ENCODE results near the gene PRM1. TPM values are rescaled to one million over a fixed set of nuclear protein-coding genes. Genes with fewer than 3 reads are reported as not detected.

Gene PRM1
- total and polyA plus RNA-seq, 2 of the 13 experiments (the other 11 are each of a cell fraction or from before 2014, with no cell fraction given), result not detected

- TF ChIP-seq GTF2F1 (IDR thresholded peaks at IDR 0.05; ENCODE audit: low read length) (no peak), ZNF546 (CRISPR knock-in tag; conservative IDR thresholded peaks at IDR 0.05) (no peak; the same call in 1 of the 2 replicates), KLF16 (CRISPR knock-in tag; IDR thresholded peaks at IDR 0.05) (peak in 1 of 2 experiments; percentile 66; a peak in 2 of 4 replicates), PAF1 (CRISPR knock-in tag; IDR thresholded peaks at IDR 0.05) (no peak), ONECUT2 (CRISPR knock-in tag; IDR thresholded peaks at IDR 0.05) (no peak), ARNT (IDR thresholded peaks at IDR 0.05) (no peak), HBP1 (CRISPR knock-in tag; IDR thresholded peaks at IDR 0.05; ENCODE audit: low read depth) (no peak), ELF1 (CRISPR knock-in tag; IDR thresholded peaks at IDR 0.05) (no peak), ZNF749 (CRISPR knock-in tag; IDR thresholded peaks at IDR 0.05; ENCODE audit: borderline replicate concordance) (no peak), ZNF350 (CRISPR knock-in tag; IDR thresholded peaks at IDR 0.05; ENCODE audit: borderline replicate concordance, low read depth) (peak; percentile 37; the same call in 1 of the 2 replicates), ZNF646 (CRISPR knock-in tag; IDR thresholded peaks at IDR 0.05) (no peak), PHB2 (IDR thresholded peaks at IDR 0.05; ENCODE audit: partially characterized antibody) (no peak), SIN3B (IDR thresholded peaks at IDR 0.05; ENCODE audit: low read length) (no peak), ZNF264 (CRISPR knock-in tag; IDR thresholded peaks at IDR 0.05) (no peak), ZNF768 (CRISPR knock-in tag; IDR thresholded peaks at IDR 0.05) (no peak), ZNF235 (CRISPR knock-in tag; IDR thresholded peaks at IDR 0.05; ENCODE audit: borderline replicate concordance) (no peak), ISL2 (CRISPR knock-in tag; IDR thresholded peaks at IDR 0.05) (peak; percentile 58), MEIS1 (CRISPR knock-in tag; IDR thresholded peaks at IDR 0.05; ENCODE audit: borderline replicate concordance) (no peak), PHF21A (CRISPR knock-in tag; IDR thresholded peaks at IDR 0.05) (no peak), XBP1 (CRISPR knock-in tag; IDR thresholded peaks at IDR 0.05) (no peak), RFX1 (IDR thresholded peaks at IDR 0.05) (no peak), MYPOP (CRISPR knock-in tag; IDR thresholded peaks at IDR 0.05) (0 out of 2 replicates have a peak, but pooled peaks have one; percentile 61), MIER3 (CRISPR knock-in tag; IDR thresholded peaks at IDR 0.05; ENCODE audit: borderline replicate concordance) (no peak; the same call in 1 of the 2 replicates), TBP (CRISPR knock-in tag; IDR thresholded peaks at IDR 0.05) (no peak)
Measured at GRCh38 chr16:11273721-11274324, 7.3 kb downstream of the PRM1 start (continued).
